Ammon's horn (tissue), 1 donor: ENCODE data around the gene VIPR2.
"Not testable (repeated sequence)": the region's sequence is repeated elsewhere in the genome, so short reads cannot be mapped to it uniquely, and the experiment has no call there.

ENCODE experiments used
- DNase-seq: peaks from one replicate; pipeline ENCODE4 v3.0.0-alpha.2; 2016; ENCODE audit warnings: low spot score

VIPR2 gene

DNA sequence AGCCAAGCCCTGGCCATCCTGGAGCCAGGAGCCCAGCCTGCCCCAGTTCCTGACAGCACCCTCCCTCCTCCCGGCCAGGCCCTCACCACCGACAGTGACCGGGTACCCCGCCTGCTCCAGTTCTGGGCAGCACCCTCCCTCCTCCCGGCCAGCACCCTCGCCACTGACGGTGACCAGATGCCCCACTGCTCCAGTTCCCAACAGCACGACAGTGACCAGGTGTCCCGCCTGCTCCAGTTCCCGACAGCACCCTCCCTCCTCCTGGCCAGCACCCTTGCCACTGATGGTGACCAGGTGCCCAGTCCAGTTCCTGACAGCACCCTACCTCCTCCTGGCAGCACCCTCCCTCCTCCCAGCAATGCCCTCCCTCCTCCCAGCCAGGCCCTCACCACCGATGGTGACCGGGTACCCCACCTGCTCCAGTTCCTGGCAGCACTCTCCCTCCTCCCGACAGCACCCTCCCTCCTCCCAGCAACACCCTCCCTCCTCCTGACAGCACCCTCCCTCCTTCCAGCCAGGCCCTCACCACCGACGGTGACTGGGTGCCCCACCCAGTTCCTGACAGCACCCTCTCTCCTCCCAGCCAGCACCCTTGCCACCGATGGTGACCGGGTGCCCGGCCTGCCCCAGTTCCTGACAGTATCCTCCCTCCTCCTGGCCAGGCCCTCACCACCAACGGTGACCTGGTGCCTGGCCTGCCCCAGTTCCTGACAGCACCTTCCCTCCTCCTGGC, 40.3 kb downstream of the VIPR2 start:
- no peak for DNase-seq

DNA sequence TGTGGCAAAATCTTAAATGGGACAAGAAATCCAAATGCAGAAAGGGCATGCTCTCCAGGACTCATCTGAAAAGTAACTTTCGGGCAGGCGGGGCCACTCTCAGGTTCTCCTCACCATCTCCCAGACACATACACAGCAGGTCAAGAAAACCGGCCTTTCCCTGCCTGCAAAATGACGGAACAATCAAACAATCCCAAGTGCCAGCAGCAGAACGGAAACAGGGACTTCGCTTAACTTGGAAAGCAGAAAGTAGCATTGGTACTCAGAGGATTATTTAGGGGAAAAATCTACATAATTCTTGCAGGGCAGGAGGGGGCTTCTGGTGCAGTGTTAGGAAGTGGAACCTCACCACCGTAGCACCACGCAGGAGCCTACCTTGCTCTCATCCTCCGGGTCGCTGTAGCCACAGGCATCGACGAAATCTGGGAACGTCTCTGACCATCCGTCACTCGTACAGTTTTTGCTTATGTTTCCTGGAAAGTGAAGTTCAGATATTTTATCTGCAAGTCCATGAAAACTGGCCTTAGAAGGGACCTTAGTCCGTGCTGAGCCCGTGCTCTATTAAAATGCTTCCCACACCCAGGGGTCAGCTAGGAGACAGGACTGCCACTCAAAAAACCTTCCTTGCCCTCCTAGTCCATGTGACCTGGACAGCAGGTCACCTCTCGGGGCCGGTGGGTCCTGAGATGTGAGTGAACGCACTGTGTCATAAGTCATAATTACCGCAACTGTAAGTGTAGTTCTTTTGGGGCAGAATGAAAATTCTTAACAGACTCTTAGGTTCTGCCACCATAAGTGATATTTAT, 41.1 kb downstream of the VIPR2 start:
- no peak for DNase-seq

DNA sequence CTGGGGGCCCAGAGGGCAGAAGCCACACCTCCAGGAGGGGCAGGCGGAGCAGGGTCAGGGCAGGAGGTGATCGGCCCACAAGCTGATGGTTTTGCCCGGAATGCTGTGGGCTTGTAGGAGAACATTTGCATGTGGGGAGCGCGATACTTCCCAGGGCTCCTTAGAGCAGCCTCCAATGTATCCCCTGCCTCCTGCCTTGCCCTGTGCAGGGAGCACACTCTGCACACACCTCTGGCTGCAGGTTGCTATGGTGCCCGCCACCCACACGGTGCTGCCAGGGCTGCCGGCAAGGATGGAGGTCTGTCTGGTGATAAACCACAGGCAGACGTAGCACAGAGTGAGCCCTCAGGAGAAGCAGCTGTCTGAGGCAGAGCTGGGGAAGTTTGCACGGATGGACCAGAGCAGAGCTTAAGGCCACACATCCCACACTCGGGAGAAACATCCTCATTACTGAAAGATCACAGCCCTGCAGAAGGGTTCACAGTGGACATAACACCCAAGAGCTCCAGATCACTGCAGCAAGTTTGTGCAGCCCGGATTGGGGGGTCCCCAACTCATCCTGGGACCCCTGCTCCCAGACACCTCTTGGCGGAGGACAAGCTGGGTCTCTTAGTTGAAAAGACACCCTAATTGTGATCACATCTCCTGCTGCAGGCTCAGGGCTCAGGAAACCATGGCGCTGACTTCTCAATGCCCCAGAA, 41.8 kb downstream of the VIPR2 start:
- DNase-seq, result no peak

DNA sequence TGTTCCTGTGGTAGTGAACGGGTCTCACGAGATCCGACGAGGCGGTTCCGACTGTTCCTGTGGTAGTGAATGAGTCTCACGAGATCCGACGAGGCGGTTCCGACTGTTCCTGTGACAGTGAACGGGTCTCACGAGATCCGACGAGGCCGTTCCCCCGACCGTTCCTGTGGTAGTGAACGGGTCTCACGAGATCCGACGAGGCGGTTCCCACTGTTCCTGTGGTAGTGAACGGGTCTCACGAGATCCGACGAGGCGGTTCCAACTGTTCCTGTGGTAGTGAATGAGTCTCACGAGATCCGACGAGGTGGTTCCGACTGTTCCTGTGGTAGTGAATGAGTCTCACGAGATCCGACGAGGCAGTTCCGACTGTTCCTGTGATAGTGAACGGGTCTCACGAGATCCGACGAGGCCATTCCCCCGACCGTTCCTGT, 43.0 kb downstream of the VIPR2 start:
- not testable (repeated sequence) for DNase-seq

DNA sequence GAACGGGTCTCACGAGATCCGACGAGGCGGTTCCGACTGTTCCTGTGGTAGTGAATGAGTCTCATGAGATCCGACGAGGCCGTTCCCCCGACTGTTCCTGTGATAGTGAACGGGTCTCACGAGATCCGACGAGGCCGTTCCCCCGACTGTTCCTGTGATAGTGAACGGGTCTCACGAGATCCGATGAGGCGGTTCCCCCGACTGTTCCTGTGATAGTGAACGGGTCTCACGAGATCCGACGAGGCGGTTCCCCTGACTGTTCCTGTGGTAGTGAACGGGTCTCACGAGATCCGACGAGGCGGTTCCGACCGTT, 43.6 kb downstream of the VIPR2 start:
- DNase-seq, result not testable (repeated sequence)

DNA sequence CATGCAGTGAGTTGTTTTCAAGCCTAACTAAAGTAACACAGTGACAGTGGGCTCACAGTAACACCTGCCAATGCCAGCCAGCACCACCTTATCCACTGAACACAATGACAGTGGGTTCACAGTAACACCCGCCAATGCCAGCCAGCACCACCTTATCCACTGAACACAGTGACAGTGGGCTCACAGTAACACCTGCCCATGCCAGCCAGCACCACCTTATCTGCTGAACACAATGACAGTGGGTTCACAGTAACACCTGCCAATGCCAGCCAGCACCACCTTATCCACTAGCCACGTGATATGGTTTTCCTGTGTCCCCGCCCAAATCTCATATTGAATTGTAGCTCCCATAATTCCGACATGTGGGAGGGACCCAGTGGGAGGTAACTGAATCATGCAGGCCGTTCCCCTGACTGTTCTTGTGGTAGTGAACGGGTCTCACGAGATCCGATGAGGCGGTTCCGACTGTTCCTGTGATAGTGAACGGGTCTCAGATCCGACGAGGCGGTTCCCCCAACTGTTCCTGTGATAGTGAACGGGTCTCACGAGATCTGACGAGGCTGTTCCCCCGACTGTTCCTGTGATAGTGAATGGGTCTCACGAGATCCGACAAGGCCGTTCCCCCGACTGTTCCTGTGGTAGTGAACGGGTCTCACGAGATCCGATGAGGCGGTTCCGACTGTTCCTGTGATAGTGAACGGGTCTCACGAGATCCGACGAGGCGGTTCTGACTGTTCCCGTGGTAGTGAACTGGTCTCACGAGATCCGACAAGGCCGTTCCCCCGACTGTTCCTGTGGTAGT, 44.2 kb downstream of the VIPR2 start:
- DNase-seq, result not testable (repeated sequence)

DNA sequence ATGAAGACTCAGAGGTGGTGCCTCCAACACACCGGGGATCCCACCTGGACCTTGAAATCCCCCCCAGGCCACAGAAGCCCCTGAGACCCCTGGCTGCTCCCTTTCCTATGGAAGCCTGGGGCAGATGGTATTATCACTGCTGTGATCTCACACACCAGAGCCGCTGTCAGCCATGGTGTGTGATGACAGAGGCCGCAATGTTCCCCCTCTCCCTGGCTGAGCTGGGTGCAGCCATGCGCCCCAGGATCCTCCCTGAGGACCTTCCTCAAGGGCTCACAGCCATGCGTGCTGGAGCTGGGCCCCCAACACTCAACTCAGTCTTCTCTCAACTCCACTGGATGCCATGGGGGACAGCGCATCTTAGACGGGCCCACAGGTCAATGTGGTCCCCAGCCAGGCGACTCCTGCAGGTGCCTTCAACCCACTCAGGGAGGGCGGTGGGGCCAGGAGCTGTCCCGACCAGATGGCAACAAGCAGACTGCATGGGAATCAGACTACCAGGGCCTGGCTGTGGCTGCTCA, 44.9 kb downstream of the VIPR2 start:
- no peak for DNase-seq

DNA sequence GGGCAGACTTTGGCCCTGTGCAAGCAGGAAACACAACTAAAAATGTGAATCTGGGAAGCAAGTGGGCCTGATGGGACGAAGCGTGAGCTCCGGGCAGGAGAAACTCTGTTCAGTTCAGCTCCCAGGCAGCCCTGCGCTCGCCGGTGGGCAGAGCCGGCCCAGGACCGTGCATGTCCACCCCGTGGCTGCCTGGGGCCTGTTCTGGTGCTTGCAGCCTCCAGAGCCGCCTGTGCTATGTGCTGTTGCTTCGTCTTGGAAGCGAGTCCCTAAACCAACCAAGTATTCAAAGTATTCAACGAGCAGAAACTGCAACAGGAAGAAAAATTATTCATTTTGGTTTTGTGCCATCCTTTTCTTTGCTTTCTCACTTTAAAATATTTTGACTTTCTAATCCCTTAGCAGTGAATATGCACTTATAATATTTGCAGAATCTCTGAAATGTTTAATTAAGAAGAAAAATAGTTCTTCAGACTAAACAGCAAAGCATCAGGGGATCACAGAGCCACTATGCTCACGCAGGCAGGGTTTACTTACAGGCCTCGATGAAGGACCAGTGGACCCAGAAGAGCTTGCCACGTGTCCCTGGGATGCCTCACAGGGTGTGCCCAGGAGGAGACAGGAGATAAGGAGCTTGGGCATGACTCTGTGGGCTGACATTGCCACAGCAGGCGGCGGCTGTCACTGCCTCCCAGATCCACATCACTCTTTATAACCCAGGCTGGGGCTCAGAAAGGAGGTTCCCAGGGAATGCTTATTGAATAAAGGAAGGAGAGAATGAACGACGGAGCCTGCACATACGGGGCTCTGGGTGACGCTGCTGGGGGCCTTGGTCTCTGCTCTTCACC, 45.6 kb downstream of the VIPR2 start:
- DNase-seq, result no peak

DNA sequence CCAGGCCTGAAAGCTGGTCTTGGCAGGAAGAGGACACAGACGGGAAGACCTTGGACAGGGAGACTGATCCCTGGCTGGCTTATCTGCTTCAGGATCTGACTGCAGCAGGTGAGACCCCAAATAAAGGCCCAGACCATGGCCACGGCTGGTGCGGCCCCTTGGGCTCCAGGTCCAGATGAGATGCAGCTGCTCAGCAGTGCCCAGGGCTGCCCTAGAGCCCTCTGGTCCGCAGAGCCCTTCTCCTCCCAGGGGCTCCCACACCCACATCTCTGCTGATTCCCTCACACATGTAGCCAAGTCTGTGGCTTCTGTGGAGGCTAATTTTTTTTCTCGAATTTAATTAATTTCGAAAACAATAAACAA, 46.3 kb downstream of the VIPR2 start:
- no peak for DNase-seq

DNA sequence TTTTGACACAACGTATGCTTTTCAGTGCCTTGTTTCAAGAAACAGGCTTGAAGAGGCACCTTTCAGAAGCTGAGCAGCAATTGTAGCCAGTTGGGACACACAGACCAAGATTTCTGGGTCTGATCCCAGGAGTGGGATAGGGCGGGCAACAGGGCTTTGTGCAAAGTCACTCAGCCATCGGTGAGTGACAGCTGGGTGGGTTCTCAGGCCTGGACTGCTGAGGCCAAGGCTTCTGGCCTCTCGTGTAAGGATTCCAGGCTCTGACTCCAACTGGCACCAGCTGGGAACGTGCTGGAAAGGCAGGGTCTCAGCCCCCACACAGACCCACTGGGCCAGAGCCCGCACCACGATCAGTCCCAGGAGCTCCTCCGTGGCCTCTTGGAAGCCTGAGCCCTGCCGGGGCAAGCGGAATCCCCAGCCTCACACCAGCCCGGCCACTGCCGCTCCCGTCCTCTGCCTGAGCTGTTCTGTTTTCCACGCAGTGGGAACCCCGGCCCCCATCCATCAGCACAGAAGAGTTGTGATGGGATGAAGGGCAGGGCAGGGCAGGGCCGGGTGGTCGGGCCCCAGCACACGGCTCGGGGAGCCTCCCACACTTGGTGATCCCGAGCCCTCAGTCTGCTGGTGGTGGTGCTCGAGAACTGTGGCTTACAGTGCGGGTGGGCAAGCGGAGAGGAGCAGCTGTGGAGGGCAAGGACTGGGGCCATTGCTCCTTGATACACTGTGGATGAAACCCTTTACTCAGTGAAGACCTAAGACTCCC, 46.8 kb downstream of the VIPR2 start:
- DNase-seq, result peak; percentile 56

DNA sequence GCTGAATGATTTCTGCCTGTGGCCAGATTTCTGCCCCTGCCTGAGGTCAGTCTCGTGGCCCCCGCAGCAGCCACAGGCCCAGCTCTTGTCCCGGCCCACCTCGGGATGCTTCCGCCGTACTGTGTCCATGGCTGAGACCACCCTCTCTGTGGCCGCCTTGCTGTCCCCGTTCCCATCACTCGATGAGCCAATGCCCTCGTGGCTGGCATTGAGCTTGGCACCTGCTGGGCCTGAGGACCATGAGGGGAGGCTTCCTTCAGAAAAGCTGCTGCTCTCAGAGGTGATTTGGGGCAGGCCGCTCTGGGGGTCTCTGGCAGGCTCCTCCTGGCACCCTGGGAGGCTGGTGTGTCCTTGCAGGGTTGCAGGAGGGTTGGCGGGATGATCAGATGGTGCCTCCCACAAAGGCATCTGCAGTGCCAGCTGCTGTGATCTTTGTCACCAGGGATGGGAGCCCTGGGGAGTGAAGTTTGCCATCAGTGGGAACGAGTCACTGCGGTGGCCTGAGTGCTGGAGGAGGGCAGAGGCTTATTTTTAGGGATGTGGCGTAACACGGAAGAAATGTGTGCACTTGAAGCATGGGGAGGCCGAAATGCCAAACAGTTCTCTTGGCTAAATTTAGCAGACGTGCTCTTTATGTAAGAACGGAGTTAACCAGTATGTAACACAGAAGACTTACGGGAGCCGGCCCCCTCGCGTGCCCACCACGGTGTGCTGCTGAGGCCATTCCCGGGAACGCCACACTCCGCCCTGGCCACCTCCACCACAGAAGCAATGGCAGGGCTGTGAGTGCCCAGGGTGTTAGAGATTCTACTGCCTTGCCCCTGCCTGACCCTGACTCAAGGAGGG, 47.7 kb downstream of the VIPR2 start:
- DNase-seq, result no peak

DNA sequence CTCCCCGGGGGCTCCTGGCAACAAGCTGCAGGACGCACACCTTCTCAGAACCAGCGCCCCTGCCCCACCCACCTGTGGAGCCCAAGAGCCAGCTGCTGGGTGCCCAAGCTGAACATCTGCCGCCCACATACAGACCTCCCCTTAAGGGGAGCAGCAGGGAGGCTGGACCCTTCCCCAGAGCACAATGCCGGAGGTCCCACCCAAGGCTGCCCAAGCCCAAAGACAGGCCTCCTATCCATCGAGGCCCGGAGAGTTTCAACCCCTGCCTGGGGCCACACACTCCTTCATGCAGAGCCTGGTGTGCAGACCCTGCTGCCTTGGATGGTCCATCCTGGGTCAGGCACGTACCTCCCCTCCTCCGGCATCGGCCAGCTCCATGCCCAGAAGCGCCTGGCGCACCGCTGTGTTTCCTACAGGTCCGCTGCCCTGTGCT, 48.7 kb downstream of the VIPR2 start:
- DNase-seq, result no peak

DNA sequence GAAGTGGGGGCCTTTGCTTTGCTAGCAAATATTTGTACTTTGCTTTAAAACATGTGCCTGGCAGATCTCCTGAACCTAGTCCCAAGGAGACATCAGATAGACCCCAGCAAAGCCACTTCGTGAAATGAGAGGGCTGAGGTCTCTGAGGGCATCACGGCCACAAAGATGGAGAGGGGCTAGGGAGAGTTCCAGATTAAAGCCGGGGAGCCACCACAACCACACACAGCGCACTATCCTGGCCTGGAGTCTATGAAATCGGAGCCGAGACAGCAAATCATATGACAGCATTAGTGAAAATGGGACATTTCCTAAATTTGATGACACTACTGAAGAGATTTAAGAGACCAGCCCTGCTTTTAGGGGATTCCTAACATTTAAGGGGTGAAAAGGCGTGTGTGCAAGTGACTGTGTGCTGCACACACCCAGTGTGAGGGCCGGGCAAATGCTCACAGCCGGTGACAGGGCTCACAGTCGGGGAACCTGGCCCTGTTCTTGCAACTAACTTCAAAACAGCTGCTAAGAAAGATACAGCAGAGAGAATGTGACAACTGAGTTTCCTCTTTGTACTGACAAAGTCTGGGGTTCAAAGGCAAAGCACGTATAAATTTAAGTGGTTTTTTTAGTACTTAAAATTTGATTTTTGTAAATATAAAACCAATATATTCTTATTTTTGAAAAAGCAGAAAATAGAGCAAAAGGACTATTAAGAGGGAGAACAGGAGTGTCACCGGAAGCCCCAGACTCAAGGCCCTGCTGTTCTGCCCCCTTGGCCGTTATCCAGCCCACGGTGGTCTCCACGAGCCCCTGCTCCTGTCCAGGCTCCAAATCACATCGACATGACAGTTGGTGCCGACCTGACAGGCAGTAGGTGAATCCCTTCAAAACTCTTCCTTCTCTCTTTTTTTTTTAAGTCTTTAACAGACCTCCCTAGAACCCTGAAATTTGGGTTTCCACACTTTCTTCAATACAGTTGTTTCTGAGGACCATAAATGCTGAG, 49.5 kb downstream of the VIPR2 start:
- DNase-seq, result no peak

DNA sequence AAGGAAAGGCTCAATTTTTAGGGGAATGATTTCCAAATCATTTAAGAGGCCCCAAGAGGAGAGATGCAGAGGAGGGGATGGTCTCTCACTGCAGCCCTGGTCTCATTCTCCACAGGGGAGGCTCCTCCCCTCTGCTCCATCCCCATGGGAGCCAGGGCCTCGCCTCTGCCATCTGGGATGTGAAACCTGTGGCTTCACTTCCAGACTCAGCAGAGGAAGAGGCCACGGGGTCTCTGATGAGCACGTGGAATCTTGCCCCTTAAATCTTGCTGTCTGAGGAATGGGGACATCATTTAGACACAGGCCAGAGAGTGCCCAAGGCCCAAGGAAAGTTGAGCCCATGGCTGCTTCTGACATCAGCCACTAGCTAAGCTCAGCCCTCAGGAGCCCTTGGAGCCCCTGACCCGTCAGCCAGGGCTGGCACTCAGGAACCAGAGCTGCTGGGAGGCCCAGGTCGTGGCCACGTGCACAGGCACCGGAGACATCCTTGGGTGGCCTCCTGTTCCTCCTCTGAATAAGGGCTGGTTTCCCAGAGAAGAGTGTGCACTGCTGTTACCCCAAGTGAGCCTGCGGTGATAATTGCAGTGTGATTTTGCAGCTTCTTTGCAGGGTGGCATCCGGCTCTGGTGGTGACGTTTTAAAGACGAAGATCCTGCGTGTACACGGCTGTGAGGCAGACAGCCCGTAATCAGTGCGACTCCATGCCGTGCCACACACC, 50.5 kb downstream of the VIPR2 start:
- no peak for DNase-seq

DNA sequence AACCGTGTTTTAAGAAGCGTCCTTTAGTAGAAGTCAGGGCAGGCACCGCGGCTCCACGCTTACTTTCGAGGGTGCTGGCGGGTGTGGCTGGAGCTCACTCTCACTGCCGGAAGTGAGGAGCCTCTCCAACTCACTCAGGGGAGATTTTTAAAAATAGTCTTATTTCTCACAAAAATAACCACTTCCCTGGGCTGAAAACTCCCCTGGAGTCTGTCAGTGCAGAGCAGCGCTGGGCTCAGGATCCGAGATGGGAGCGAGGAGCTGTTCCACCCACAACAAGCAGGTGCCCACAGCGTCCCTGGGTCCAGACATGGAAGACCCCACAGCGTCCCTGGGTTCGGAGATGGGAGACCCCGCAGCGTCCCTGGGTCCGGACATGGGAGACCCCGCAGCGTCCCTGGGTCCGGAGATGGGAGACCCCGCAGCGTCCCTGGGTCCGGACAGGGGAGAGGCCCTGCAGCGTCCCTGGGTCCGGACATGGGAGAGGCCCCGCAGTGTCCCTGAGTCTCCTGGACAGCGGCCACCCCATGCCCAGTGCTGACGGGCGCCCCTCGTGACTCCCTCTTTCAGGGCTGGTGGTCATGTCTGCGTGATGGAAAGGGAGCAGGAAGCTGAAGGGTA, 51.2 kb downstream of the VIPR2 start:
- no peak for DNase-seq

DNA sequence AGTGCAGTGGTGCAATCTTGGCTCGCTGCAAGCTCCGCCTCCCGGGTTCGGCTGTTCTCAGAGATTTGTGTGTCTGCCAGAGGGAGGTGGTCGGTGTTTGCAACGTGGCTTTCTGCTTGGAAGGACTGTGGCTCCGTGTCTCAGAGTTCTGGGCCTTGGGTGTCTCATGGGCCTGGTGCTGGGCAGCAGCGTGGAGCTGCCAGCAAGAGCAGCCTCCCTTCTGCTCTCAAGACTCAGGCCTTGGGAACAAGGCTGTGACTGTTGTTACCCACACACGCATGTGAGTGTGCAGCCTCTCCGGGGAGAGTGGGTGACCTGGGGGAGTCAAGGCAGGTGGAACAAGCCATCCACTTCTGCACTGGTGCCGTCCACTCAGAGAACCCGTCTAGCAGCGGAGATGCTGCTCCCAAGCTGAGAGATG, 52.0 kb downstream of the VIPR2 start:
- DNase-seq, result no peak
